Stimulated activated CD4-positive, alpha-beta T cell treated with anti-CD3 and anti-CD28 coated beads, Interleukin-12 subunit alpha, Interleukin-12 subunit beta, amount 100 ng/mL, for 24 hours (primary cell): ENCODE measurements around the gene PTPRA.

Source experiments
- DNase-seq, 2 experiments: peaks; one replicate each; pipeline ENCODE4 v3.0.0-alpha.2; 2020; ENCODE audit warnings: low read depth in 2 of 2

Gene PTPRA

DNA sequence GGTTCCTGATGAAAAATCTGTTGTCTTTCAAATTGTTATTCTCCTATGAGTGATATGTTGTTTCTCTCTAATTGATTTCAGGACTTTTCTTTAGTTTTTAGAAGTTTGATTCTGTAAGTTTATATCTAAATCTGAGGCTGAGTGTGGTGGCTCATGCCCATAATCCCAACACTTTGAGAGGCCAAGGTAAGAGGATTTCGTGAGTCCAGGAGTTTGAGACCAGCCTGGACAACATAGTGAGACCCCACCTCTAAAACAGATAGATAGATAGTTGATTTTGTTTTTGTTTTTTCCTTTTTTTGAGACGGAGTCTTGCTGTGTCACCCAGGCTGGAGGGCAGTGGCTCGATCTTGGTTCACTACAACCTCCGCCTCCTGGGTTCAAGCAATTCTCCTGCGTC, 64.6 kb downstream of the PTPRA start:
- no peak for DNase-seq

DNA sequence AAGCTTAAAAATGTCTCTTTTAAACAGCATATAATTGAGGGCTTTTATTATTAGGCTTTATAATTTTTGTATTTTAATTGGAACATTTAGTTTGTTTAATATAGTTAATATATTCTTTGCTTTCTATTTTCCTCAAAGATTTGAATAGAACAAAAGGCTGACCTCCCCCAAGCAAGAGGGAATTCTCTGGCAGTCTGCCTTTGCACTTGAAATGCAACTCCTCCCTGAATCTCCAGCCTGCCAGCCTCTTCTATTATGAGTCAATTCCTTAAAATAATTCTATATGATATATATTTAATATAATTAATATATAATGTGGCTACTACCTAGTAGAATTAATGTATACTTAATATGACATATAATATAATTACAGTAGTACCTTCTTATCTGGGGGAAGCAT, 69.2 kb downstream of the PTPRA start:
- DNase-seq = no peak

DNA sequence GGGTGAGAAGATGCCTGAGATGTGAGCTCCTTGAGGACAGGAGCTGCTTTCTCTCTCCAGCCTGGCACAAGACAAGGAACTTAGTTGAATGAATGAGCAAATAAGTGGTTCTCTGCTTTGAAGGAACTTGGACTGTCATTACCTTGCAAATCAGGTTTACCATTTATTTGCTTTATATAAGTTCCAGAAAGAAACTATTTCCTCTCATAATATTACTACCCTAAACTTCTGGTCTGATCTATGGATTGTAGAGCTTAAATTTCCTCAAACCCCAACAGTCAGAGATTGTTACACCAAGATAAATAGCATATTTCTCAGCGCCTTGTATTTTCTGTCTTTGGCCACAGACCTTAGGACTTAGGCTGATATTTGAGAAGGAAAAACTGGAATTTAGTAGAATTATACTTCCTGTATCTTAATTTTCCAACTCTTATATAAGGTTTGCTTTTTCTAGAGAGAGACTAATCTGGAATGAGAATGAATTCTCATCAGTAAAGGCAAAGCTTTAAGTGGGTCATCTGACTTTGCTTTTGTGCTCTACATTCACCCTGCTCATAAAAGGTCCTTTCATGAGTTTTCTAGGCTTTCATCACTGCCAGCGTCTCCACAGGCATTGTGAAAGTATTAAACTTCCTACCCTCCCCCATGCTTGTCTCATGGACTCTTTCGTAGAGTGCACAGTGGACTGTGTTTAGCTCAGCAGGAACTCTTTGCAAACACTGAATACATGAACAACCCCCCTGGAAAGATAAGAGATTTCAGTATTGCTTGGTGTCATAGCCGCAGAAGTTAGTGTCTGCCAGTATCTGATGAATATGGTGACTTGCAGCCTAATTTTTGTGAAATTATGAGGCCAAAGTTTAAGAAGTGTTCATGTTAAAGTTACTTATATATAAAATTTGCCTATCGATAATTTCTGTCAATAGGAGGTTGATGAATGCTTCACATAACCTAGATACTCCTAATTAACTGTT, 74.0 kb downstream of the PTPRA start:
- no peak for DNase-seq

DNA sequence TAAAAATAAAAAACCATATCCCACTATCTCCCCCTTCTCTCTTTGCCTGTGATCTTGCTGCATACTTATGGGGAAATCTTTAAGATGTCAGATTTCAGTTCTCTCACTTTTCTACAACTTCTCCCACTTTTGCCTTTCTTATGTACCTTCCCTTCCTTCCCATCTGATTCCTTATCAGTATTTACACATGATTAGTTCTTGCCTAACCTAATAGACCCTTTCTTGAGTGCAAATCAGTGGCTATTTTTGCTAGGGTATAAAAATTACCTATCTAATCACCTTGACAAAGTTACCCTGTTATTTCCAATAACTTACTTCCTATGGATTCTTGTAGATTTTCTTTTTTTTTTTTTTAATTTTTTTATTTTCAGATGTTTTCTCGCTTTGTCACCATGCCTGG, 75.7 kb downstream of the PTPRA start:
- DNase-seq = no peak

DNA sequence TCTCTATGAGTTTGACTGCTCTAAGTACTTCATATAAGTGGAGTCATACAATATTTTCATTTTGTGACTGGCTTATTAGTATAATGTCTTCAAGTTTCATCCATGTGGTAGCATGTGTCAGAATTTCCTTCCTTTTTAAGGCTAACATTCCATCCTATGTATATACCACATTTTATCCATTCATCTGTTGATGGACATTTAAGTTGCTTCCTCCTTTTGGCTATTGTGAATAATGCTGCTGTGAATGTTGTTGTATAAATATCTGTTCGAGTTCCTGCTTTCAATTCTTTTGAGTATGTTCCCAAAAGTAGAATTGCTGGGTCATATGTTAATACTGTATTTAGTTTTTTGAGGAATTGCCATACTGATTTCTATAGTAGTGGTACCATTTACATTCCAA, 79.5 kb downstream of the PTPRA start:
- no peak for DNase-seq

DNA sequence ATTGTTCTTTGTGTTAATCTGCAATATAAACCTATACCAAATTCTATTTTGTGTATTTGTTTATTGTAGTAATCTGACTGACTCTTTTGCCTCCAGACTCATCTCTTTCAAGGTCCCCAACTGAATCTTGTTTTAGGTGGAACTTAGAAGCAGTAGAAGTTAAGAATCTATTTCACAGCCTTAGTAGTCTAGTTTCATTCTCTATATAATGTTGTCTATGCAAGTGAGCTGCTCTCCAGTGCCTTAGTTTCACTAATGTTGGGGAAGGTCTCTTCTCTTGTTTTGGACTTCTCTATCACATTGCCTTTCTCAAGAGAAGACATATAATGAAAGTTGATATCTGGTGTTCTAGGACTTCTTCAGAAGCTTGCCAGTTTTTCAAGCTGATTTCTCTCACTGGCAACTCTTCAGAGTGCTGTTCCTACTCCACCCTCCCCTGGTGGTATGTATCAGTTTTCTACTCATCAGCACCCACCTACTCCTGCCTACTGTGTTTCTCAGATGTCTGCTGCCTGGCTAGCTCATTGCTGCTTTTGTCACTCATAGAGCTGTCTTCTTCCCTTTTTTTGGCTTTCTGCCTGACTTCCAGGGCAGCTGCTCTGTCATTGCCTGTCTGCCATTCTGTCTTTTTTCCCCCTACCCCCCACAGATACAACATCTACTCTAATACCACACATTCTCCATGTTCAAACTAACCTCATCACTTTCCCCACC, 82.1 kb downstream of the PTPRA start:
- no peak for DNase-seq

DNA sequence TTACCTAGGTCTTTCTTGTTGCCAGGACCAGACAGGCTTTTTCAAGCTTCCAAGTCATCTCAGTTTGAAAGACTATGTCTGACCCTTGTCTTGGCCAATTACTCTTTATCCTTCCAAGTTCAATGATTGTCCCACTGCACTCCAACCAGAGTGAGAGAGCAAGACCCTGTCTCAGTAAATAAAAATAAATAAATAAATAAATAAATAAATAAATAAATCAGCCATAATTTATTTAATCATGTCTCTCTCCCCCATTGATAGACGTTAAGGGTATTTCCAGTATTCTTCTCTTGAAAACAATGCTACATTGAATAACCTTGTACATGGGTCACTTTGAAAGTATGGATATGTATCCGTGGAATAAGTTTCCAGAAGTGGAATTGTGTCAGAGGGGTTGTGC, 83.2 kb downstream of the PTPRA start:
- DNase-seq = no peak

DNA sequence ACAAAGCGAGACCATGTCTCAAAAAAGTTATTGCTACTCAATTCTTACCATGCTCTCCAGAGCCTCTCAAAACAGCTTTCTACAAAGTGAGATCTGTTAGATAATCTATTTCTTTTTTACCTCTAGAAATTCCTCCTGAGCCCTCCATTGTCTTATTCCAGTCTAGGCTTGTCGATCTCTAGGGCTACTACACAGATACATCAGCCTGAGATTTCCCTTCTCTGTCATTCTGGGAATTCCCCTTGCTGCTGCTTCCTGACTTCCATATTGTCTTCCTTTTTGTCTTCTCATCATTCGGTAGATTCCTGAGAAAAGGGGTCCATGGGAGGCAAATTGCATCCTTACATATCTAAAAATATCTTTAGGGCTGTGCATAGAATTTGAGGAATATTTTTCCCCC, 94.6 kb downstream of the PTPRA start:
- DNase-seq = no peak

DNA sequence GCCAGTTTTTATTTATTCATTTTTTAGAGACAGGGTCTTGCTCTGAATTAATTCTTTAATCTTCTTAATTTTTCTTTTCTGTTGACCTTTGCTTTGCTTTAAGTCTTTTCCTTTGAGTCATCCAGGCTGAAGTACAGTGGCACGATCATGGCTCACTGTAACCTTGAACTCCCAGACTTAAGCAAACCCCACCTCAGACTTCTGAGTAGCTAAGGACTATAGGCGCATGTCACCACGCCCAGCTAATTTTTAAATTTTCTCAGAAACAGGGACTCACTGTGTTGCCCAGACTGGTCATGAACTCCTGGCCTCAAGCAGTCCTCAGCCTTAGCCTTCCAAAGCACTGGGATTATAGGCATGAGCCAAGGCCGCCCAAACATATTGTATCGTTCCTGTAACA, 98.8 kb downstream of the PTPRA start:
- no peak for DNase-seq

DNA sequence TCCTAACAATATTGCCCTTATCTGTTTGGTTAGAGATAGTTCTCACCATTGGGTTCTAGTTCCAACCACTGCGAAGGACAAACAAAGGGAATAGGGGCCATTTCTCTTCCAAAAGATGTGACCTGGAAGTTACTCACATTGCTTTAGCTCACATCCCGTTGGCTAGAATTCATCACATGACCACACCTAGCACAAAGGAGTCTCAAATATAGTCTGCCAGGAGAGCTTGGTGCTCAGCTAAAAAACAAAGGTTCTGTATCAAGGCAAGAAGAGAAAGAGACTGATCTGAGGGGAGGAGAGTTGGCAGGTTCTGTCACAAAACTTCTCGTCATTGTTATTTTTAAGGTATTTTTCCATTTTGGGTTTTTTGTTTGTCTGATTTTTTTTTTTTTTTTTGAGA, 100.3 kb downstream of the PTPRA start:
- no peak for DNase-seq

DNA sequence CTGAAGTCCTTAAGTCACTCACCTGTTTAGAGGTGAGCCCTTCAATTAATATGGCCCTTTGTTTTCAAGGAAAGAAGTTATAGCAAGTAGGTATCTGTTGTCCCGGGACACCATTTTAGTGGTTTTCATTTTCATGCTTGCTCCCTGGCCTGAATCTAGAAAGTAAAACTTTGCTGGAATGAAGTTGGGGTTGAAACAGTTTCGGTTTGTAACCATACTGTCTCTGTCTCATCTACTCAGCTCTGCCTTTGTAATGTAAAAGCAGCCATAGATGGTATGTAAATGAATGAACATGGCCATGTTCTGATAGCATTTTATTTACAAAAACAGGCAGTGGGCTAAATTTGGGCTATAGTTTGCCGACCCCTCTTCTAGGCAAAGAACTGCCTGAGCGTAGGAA, 105.2 kb downstream of the PTPRA start:
- no peak for DNase-seq

DNA sequence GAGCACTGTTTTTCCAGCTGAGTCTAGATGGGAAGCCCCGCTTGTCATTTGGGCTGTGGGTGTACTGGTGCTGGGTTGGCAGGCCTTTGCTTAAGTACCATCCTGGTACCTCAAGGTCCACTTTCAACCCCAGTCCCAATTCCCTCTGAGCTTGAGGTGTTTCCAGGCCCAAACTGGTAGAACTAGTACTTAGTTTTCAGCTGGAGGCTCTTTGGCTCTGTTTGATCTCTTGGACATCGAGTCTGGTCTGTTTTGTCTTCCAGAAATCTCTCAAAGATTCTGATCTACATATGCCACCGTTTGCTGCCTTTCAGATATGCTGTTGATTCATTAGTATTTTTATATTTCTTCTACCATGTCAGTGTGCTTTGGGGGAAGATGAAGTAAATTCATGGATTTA, 108.4 kb downstream of the PTPRA start:
- no peak for DNase-seq

DNA sequence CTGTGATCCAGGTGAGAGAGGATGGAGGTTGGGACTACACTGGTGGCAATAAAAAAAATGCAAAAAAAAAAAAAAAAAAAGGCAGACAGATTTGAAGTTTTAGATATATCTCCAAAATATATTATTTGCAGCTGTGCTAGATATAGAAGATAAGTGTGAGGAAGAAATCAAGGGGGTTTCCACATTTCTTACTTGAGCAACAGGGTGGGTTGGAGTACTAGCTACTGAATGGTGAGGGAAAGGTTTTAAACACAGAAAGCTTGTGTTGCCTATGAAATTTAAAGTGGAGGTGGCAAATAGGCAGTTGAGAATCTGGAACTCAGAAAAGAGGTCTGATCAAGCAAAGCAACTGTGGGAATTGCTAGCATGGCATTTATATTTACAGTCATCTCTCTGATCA, 110.2 kb downstream of the PTPRA start:
- DNase-seq = no peak

DNA sequence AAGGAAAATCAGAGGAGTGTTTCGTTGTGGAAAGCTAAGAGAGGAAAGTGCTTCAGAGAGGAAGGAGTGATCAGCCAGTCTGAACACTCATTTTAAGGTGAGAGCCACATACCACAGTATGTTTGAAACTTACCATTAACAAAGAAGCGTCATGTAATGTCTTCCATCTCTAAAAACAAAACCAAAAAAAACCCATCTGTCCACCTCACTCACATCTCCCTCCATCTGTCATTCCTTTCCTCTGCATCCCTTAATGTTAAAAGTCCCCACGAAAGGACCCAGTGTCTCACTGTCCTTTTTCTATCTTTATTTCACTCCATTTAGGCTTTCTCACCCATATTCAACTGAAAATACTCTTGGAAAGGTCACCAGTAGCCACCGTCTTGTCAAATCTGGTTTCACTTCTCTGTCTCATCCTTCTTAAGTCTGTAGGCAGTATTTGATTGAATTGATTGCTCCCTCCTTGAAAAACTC, 110.8 kb downstream of the PTPRA start:
- no peak for DNase-seq

DNA sequence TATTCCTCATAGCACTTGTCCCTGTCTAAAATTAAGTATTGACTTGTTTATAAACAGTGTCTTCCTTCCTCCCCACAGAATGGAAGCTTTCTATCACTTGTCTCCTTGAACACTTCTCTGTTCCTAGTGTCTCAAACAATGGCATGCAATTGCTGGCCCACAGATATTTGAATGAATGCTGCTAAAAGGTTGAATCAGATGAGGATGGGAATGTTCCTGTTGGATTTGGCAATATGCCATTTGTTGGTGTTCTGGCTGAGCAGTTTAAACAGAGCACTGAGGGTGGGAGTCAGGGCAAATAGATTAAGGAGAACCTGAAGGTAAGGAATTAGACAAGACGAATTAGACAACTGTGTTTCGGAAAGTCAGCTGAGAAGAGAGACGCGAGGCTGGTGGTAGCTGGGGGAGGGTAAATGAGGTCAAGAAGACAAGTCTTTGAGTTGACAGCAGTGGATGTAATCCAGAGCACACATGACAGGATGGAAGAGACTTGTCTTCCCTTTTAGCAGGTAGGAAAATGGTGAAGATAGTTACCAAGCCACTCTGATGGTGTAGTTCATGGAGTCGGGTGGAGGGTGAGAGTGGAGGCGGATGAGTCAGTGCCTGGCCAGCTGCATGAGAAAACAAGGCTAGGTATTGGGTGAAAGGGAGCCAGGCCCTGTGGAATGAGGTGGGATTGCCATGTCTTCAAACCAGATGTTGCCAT, 111.8 kb downstream of the PTPRA start:
- DNase-seq = peak in 1 of 2 experiments; percentile 29

DNA sequence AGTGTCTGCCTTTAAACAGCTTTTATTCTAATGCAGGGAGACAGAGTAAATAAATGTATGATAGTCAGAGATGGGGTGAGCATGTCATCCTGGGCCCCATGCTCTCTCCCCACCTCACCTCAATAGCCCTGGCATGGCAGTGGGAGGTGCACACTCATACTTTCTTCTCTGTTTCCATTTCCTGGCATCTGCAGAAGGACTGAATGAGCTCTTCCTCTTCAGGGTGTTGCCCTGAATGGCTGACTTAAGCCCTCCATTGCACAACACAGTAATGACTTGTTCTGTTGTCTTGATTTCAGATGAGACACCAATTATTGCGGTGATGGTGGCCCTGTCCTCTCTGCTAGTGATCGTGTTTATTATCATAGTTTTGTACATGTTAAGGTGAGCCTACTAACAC, 113.2 kb downstream of the PTPRA start:
- peak; percentile 36 to 58 for DNase-seq

DNA sequence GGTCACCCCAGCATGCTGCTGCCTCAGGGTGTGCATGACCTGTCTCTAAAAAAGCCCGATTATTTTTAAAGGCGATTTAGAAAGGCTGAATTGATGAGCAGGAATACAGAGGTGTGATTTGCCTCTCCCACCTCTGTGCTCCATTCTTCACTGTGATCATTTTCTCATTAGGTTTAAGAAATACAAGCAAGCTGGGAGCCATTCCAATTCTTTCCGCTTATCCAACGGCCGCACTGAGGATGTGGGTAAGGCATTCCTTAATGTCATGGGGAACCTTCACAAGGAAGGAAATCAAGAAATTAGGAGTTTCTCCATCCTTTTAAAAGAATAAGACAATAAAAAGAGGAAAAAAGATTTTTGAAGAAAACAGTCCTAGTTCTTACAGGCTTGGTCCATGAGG, 114.6 kb downstream of the PTPRA start:
- no peak for DNase-seq

DNA sequence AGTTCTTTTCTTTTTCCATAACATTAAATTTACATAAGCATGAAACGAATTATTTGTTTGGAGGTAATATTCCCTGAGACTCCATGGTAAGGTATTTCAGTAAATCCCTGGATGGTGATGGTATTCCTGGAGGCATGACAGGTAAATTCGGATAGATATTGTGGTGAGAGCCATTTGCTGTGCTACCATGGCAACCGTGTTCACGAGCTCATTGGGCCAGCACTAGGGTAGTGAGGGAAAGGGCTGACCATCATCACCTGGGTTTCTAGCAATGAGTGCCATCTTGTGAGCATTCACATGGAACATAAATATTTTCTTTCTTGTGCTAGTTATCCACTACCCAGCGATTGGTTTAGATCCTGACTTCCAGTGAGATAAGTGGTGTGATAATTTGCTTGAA, 118.3 kb downstream of the PTPRA start:
- no peak for DNase-seq

DNA sequence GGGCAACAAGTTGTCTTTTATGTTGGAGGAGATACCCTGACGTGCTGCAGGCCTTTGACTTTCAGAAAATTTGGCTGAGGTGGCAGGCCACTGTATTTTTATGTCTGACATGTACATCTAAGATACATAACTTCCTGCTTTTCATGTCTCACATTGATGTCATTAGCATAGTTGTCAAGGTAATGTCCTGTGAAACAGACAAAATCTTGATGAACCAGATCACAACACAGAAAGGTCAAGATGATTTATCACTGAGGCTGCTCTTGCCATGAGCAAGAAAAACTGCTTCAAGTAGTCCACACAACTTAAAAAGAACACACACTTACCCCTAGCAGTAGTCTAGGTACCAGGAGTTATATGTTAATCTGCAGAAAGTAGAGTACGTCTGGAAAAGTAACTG, 120.0 kb downstream of the PTPRA start:
- DNase-seq = no peak

DNA sequence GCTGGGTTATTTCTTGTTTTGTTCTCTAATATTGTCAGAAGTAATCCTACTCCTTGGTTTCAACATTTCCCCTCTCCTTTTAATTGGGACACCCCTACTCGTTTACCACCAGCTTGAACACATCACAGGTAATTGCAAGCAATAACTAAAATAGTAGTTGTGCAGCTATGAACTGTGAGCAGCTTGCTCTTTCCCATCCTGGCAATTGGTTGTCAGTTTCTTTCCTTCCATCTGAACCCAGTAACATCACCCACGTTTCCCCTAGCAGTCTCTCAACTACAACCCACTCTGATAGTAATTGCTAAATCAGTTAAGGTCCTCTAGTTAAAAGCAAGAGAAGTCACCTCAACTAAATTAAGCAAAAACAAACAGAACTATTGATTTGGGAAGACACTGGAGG, 122.5 kb downstream of the PTPRA start:
- no peak for DNase-seq

DNA sequence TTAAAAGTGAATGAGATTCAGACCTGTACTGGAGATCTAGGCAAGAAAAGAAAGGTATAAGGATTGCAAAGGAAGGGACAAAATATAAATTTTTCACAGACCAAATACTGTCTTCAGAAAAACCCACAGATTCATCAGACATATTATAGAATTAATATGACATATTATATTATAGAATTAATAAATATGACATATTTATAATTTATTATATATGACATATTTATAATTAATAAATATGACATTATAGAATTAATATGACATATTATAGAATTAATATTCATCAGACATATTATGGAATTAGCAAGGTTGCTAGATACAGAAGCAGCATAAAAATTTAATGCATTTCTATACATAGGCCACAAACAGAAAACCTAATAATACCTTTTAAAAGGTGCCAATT, 125.4 kb downstream of the PTPRA start:
- no peak for DNase-seq

DNA sequence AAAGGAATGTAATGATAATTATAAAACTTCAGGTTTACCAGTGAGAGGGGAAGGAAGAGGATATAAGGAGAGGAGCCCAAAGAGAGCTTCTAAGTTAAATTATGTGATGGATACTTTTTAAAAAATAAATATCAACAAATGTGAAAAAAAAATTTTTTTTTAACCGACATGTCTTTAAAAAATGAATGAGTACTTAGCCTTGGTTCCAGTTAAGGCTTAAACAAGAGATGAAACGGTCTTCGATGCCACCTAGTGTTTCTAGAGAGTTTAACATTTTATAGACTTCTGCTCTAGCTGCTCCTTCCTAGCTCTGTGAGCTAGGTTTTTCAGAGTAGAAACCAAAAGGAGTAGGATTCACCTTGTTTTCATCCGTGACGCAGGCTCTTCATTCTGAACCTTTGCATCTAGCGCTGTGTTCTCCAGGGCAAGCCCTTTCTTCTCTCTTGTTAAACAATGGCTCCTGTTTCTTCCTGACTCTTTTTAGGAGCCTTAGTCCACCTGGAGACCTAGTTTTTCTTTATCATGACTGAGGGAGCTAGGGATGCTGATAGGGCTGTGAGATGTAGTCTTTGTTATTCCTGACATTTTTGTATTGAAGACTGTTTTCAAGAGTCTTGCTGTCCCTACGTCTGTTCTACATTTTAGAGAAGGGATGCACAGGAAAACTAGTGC, 127.7 kb downstream of the PTPRA start:
- no peak for DNase-seq
